ENCODE results near the gene RUFY4.

- TF ChIP-seq CTCF (conservative IDR thresholded peaks at IDR 0.05; ENCODE audit: low read depth, low read length) (no peak), EZH2 (IDR thresholded peaks at IDR 0.05; ENCODE audit: borderline replicate concordance, low read depth, low read length, poor library complexity, severe bottlenecking) (no peak)
Observed at GRCh38 chr2:218041302-218042168, 27.5 kb upstream of the RUFY4 start.
